HEK293T (cell line): ENCODE results near the gene UQCRH.

ENCODE experiments used
- NFRKB ChIP-seq: fragments of 450-650 bp; IDR thresholded peaks from 2 replicates; pipeline ENCODE4 v1.6.1; 2016; ENCODE audit warnings: mild to moderate bottlenecking, moderate library complexity
- SP1 ChIP-seq: fragments of 450-650 bp; IDR thresholded peaks from 2 replicates; pipeline ENCODE4 v1.6.1; 2017

DNA sequence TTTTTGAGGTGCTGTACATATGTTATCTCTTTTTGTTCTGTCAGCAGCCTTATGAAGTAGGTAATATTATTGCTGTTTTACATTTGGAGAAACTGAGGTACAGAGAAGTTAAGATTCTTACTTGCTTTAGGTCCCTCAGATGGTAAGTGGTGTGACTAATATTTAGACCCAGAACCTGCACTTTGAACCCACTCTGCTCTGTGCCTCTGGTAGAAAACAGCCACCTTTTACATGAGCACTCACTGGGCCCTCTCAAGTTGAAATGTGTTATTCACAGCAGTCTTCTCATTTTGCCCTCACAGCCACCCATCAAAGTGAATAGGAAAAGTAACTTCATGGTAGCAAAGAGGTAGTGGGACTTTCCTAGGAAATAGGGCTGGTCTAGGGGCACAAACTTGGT lies 41.8 kb downstream of the UQCRH start:
- TF ChIP-seq NFRKB: no peak
- no peak for TF ChIP-seq SP1
